WTC11 (cell line): ENCODE results near the gene CAPN3. TPM values are rescaled to one million over a fixed set of nuclear protein-coding genes. Genes with fewer than 3 reads are reported as not detected.

Experiments
- ATAC-seq: fragments of 200-7000 bp; cut with Tn5 transposase; 2 replicates; pipeline ENCODE4 v1.10.0; 2021; ENCODE audit warnings: mild to moderate bottlenecking, moderate library complexity
- CTCF ChIA-PET: fragments of 300-600 bp; sonication (Branson Sonifier 250); formaldehyde crosslinking; loops from one replicate; lab custom pipeline; 2021; ENCODE audit warnings: antibody characterized with exemption; lab: Charles Lee
- POLR2A ChIA-PET: fragments of 350-600 bp; sonication (Branson Sonifier 250); formaldehyde crosslinking; loops from one replicate; lab custom pipeline; 2021; ENCODE audit warnings: antibody characterized with exemption; lab: Charles Lee
- DNase-seq: peaks from one replicate; pipeline ENCODE4 v3.0.0; 2021; ENCODE audit warnings: low spot score
- H3K27ac Mint-ChIP-seq: 2 replicates; pipeline ENCODE4 v1.8.0; 2021; ENCODE audit warnings: mixed read lengths
- H3K27me3 Mint-ChIP-seq: 2 replicates; pipeline ENCODE4 v1.8.0; 2021; ENCODE audit warnings: low read depth, mild to moderate bottlenecking, moderate library complexity, mixed read lengths
- H3K36me3 Mint-ChIP-seq: 2 replicates; pipeline ENCODE4 v1.8.0; 2021; ENCODE audit warnings: mixed read lengths
- H3K4me1 Mint-ChIP-seq: 2 replicates; pipeline ENCODE4 v1.8.0; 2022; ENCODE audit warnings: mixed read lengths
- H3K4me3 Mint-ChIP-seq: 2 replicates; pipeline ENCODE4 v1.8.0; 2021; ENCODE audit warnings: mild to moderate bottlenecking, moderate library complexity, mixed read lengths
- H3K9me3 Mint-ChIP-seq: 2 replicates; pipeline ENCODE4 v1.8.0; 2021; ENCODE audit warnings: mixed read lengths
- CBFB ChIP-seq: sonication (generic); formaldehyde crosslinking; IDR thresholded peaks from 2 replicates; pipeline ENCODE4 v1.8.1; 2022; ENCODE audit warnings: mild to moderate bottlenecking, low read depth, missing genetic modification reagents
- CREM ChIP-seq: sonication (generic); formaldehyde crosslinking; IDR thresholded peaks from 2 replicates; pipeline ENCODE4 v1.8.1; 2022; ENCODE audit warnings: mild to moderate bottlenecking, missing genetic modification reagents, moderate library complexity
- ESRRA ChIP-seq: sonication (generic); formaldehyde crosslinking; IDR thresholded peaks from 2 replicates; pipeline ENCODE4 v1.8.1; 2022; ENCODE audit warnings: mild to moderate bottlenecking, missing genetic modification reagents, borderline replicate concordance
- GTF2I ChIP-seq: fragments of 250-450 bp; sonication (Bioruptor Pico); conservative IDR thresholded peaks from 2 replicates; pipeline ENCODE4 v1.4.0; 2021; ENCODE audit warnings: mild to moderate bottlenecking
- IRF2 ChIP-seq: sonication (generic); formaldehyde crosslinking; IDR thresholded peaks from 2 replicates; pipeline ENCODE4 v1.8.0; 2022; ENCODE audit warnings: low read depth, missing genetic modification reagents, borderline replicate concordance
- JAZF1 ChIP-seq: fragments of 250-450 bp; sonication (Bioruptor Pico); IDR thresholded peaks from 2 replicates; pipeline ENCODE4 v1.9.0; 2021; ENCODE audit warnings: moderate library complexity, mild to moderate bottlenecking, inconsistent platforms
- NR2C2 ChIP-seq: sonication (generic); formaldehyde crosslinking; IDR thresholded peaks from 2 replicates; pipeline ENCODE4 v1.8.0; 2022; ENCODE audit warnings: mild to moderate bottlenecking, missing genetic modification reagents
- SP1 ChIP-seq: sonication (generic); formaldehyde crosslinking; conservative IDR thresholded peaks from 2 replicates; pipeline ENCODE4 v1.8.1; 2022; ENCODE audit warnings: missing genetic modification reagents
- TCF7 ChIP-seq: sonication (generic); formaldehyde crosslinking; IDR thresholded peaks from 2 replicates; pipeline ENCODE4 v1.8.0; 2022; ENCODE audit warnings: mild to moderate bottlenecking, low read depth, missing genetic modification reagents, moderate library complexity
- TEAD4 ChIP-seq: sonication (generic); formaldehyde crosslinking; IDR thresholded peaks from 2 replicates; pipeline ENCODE4 v1.8.0; 2022; ENCODE audit warnings: mild to moderate bottlenecking, missing genetic modification reagents
- ZNF263 ChIP-seq: sonication (generic); formaldehyde crosslinking; IDR thresholded peaks from 2 replicates; pipeline ENCODE4 v1.8.1; 2022; ENCODE audit warnings: low read depth, mild to moderate bottlenecking, moderate library complexity, missing genetic modification reagents
- ZNF396 ChIP-seq: fragments of 250-450 bp; sonication (Bioruptor Pico); IDR thresholded peaks from 2 replicates; pipeline ENCODE4 v1.8.0; 2021; ENCODE audit warnings: mild to moderate bottlenecking, moderate library complexity, borderline replicate concordance
- total RNA-seq: library from RNA; stranded (reverse); gene quantifications from 3 replicates; pipeline ENCODE4 v1.2.3, GENCODE V29; 2021
- TF ChIP-seq, protein P1 (sequence below): sonication (generic); formaldehyde crosslinking; IDR thresholded peaks from 2 replicates; pipeline ENCODE4 v1.8.0; 2023; ENCODE audit warnings: missing genetic modification reagents, mild to moderate bottlenecking, borderline replicate concordance
- TF ChIP-seq, protein P2 (sequence below): sonication (generic); formaldehyde crosslinking; IDR thresholded peaks from 2 replicates; pipeline ENCODE4 v1.8.0; 2022; ENCODE audit warnings: mild to moderate bottlenecking, missing genetic modification reagents
- TF ChIP-seq, protein P3 (sequence below): sonication (generic); formaldehyde crosslinking; conservative IDR thresholded peaks from 2 replicates; pipeline ENCODE4 v1.8.1; 2023; ENCODE audit warnings: mild to moderate bottlenecking, low read depth, missing genetic modification reagents, moderate library complexity

Gene CAPN3
- total RNA-seq, 1 experiment from 2014 or later: 0.70 TPM

DNA sequence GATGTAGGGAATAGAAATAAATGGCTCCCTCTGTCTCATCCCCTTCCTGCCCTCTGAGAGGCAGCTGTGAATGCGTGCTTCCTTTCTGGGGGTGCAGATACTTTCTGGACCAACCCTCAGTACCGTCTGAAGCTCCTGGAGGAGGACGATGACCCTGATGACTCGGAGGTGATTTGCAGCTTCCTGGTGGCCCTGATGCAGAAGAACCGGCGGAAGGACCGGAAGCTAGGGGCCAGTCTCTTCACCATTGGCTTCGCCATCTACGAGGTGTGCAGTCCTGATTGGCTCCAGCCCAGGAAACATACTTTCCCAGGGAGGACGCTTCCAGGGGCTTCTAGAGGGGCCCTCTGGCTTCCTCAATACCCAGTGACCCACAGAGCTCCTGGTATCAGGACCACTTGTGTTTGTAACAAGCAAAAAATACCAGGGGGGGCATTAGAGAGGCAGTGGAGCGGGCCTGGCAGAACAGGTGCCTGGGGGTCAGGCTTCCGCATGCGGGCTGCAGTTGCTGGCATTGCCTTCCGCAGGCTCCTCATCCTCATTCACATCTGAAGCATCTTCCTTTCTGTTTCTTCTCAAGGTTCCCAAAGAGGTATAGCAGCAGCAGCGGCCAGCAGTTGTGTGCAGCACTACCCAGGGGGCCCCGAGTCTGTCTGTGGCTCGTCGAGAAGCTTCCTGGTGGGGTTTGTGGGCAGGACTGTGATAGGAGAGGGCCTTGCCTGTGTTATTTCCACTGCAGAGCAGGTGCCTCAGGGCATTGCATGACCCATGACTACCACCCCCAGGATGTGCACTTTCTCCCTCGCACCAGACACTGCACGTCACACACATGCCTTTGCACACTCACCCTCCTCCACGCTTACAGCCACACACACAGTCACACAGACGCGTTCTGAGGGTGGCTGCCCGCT lies 42.5 kb downstream of the CAPN3 start (continued):
- TF ChIP-seq, protein P1, sequence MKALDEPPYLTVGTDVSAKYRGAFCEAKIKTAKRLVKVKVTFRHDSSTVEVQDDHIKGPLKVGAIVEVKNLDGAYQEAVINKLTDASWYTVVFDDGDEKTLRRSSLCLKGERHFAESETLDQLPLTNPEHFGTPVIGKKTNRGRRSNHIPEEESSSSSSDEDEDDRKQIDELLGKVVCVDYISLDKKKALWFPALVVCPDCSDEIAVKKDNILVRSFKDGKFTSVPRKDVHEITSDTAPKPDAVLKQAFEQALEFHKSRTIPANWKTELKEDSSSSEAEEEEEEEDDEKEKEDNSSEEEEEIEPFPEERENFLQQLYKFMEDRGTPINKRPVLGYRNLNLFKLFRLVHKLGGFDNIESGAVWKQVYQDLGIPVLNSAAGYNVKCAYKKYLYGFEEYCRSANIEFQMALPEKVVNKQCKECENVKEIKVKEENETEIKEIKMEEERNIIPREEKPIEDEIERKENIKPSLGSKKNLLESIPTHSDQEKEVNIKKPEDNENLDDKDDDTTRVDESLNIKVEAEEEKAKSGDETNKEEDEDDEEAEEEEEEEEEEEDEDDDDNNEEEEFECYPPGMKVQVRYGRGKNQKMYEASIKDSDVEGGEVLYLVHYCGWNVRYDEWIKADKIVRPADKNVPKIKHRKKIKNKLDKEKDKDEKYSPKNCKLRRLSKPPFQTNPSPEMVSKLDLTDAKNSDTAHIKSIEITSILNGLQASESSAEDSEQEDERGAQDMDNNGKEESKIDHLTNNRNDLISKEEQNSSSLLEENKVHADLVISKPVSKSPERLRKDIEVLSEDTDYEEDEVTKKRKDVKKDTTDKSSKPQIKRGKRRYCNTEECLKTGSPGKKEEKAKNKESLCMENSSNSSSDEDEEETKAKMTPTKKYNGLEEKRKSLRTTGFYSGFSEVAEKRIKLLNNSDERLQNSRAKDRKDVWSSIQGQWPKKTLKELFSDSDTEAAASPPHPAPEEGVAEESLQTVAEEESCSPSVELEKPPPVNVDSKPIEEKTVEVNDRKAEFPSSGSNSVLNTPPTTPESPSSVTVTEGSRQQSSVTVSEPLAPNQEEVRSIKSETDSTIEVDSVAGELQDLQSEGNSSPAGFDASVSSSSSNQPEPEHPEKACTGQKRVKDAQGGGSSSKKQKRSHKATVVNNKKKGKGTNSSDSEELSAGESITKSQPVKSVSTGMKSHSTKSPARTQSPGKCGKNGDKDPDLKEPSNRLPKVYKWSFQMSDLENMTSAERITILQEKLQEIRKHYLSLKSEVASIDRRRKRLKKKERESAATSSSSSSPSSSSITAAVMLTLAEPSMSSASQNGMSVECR: no peak

DNA sequence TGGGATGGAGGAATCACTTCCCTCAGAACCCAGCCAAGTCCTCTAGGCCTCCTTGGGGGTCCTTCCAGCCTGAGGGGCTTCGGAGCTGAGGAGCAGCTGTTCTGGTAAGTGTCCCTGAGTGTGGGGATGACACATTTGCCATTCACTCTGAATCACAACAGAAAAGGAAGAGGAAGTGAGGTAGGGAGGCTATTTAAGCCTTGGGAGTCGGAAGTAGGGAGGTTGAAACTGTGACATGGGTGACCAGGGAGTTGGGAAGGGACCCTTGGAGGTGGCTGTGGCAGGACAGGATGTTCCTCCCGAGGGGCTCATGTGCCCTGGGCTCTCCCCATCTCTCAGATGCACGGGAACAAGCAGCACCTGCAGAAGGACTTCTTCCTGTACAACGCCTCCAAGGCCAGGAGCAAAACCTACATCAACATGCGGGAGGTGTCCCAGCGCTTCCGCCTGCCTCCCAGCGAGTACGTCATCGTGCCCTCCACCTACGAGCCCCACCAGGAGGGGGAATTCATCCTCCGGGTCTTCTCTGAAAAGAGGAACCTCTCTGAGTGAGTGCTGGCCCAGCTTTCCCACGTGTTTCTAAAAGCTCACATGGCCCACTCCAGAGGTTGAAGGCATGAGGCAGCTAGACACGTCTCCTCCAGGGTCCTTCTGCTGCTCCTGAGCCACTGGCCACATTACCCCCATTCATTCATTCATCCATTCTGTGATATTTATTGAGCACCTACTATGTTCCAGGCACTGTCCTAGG lies 43.3 kb downstream of the CAPN3 start:
- CTCF ChIA-PET: interaction anchor here (1.2 kb wide), 1 partner anchor 17 kb away, joined by 3 read pairs; no protein-coding TSS in a partner anchor
- Mint-ChIP-seq H3K36me3 (no peaks in the 10 kb centered on the region), H3K9me3 (no peaks in the 10 kb centered on the region), H3K27ac (no peak overlapping the region), H3K4me3 (no peak overlapping the region), H3K27me3 (no peaks in the 10 kb centered on the region), H3K4me1 (no peaks in the 10 kb centered on the region)
- DNase-seq (no peak), ATAC-seq (no peak)
- POLR2A ChIA-PET: no interaction called here
- TF ChIP-seq, protein P2, sequence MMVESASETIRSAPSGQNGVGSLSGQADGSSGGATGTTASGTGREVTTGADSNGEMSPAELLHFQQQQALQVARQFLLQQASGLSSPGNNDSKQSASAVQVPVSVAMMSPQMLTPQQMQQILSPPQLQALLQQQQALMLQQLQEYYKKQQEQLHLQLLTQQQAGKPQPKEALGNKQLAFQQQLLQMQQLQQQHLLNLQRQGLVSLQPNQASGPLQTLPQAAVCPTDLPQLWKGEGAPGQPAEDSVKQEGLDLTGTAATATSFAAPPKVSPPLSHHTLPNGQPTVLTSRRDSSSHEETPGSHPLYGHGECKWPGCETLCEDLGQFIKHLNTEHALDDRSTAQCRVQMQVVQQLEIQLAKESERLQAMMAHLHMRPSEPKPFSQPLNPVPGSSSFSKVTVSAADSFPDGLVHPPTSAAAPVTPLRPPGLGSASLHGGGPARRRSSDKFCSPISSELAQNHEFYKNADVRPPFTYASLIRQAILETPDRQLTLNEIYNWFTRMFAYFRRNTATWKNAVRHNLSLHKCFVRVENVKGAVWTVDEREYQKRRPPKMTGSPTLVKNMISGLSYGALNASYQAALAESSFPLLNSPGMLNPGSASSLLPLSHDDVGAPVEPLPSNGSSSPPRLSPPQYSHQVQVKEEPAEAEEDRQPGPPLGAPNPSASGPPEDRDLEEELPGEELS (CRISPR knock-in tag): no peak
- no peak for TF ChIP-seq NR2C2 (CRISPR knock-in tag)
- no peak for TF ChIP-seq SP1 (CRISPR knock-in tag)
- no peak for TF ChIP-seq ESRRA (CRISPR knock-in tag)
- TF ChIP-seq CBFB: no peak
- no peak for TF ChIP-seq GTF2I (CRISPR knock-in tag)
- TF ChIP-seq TEAD4 (CRISPR knock-in tag): no peak
- no peak for TF ChIP-seq ZNF263 (CRISPR knock-in tag)
- TF ChIP-seq CREM (CRISPR knock-in tag): no peak

DNA sequence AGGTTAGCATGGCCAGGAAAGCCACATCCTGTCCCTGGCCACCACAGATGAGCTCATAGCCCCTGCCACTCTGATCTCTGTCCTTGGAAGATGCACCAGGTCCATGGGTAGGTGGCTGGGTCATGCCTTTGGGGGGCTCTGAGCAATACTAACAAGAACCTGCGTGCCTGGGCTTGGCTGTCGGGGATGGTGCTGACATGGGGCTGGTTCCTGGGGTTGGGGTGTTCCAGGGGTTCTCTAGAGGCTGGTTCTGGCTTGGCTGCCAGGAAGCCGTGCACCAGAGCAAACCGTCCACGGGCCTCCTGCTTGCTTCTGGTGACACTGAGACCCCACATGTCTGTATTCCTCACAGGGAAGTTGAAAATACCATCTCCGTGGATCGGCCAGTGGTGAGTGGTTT lies 44.1 kb downstream of the CAPN3 start:
- H3K9me3 Mint-ChIP-seq: no peaks in the 10 kb centered on the region
- no peak for DNase-seq
- TF ChIP-seq TEAD4 (CRISPR knock-in tag): no peak
- TF ChIP-seq TCF7 (CRISPR knock-in tag): no peak
- TF ChIP-seq, protein P3, sequence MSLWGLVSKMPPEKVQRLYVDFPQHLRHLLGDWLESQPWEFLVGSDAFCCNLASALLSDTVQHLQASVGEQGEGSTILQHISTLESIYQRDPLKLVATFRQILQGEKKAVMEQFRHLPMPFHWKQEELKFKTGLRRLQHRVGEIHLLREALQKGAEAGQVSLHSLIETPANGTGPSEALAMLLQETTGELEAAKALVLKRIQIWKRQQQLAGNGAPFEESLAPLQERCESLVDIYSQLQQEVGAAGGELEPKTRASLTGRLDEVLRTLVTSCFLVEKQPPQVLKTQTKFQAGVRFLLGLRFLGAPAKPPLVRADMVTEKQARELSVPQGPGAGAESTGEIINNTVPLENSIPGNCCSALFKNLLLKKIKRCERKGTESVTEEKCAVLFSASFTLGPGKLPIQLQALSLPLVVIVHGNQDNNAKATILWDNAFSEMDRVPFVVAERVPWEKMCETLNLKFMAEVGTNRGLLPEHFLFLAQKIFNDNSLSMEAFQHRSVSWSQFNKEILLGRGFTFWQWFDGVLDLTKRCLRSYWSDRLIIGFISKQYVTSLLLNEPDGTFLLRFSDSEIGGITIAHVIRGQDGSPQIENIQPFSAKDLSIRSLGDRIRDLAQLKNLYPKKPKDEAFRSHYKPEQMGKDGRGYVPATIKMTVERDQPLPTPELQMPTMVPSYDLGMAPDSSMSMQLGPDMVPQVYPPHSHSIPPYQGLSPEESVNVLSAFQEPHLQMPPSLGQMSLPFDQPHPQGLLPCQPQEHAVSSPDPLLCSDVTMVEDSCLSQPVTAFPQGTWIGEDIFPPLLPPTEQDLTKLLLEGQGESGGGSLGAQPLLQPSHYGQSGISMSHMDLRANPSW (CRISPR knock-in tag): no peak
- TF ChIP-seq IRF2: no peak
- TF ChIP-seq ZNF396 (CRISPR knock-in tag): no peak
- TF ChIP-seq ZNF263 (CRISPR knock-in tag): no peak
- no peak for TF ChIP-seq JAZF1 (CRISPR knock-in tag)

More for the DNA sequence above, 44.1 kb downstream of the CAPN3 start:
- ChIA-PET CTCF (interaction anchor here (1.2 kb wide), 1 partner anchor 18 kb away, joined by 3 read pairs; no protein-coding TSS in a partner anchor), POLR2A (no interaction called here)
- no peaks in the 10 kb centered on the region for H3K27me3 Mint-ChIP-seq
- H3K4me1 Mint-ChIP-seq: no peaks in the 10 kb centered on the region
- no peak overlapping the region for H3K4me3 Mint-ChIP-seq
- ATAC-seq: no peak
- H3K27ac Mint-ChIP-seq: no peak overlapping the region
- no peaks in the 10 kb centered on the region for H3K36me3 Mint-ChIP-seq
